BJ (cell line): ENCODE results near the gene PRPF40A. TPM values are rescaled to one million over a fixed set of nuclear protein-coding genes. Genes with fewer than 3 reads are reported as not detected.

Experiments
- CTCF ChIA-PET: fragments of 350-600 bp; formaldehyde crosslinking; extraction: SDS; loops from one replicate; lab custom pipeline; 2021; ENCODE audit warnings: antibody characterized with exemption, inconsistent platforms; lab: Yijun Ruan, JAX
- POLR2A ChIA-PET: fragments of 300-600 bp; sonication (Branson Sonifier 250); formaldehyde crosslinking; extraction: SDS; loops from one replicate; lab custom pipeline; 2021; ENCODE audit warnings: antibody characterized with exemption; lab: Charles Lee
- DNase-seq: peaks from one replicate; pipeline ENCODE4 v3.0.0-alpha.2; 2011; ENCODE audit warnings: low read depth
- H3K27me3 ChIP-seq: 2 replicates; pipeline ENCODE4 v1.6.0; 2011; ENCODE audit warnings: low read length; ENCODE audit not compliant: control insufficient read depth, insufficient read depth
- H3K36me3 ChIP-seq: 2 replicates; pipeline ENCODE4 v1.5.1; 2011; ENCODE audit warnings: low read length; ENCODE audit not compliant: control insufficient read depth, insufficient read depth
- H3K4me3 ChIP-seq: 2 replicates; pipeline ENCODE4 v1.5.1; 2011; ENCODE audit warnings: low read depth, mild to moderate bottlenecking, control low read depth, low read length
- CTCF ChIP-seq: IDR thresholded peaks from 2 replicates; pipeline ENCODE4 v1.5.1; 2011; ENCODE audit warnings: low read depth, mild to moderate bottlenecking, control low read depth, inconsistent platforms, low read length, moderate library complexity; ENCODE audit not compliant: insufficient read depth
- polyA plus RNA-seq: library from polyadenylated mRNA; depleted of rRNA; stranded (reverse); fragments of >200 nt; gene quantifications from 2 replicates; pipeline ENCODE4 v1.2.3, GENCODE V29; 2011

PRPF40A gene
- polyA plus RNA-seq, 1 experiment = 135 TPM

- POLR2A ChIA-PET = interaction anchor here (0.6 kb wide), 1 partner anchor 106 kb away, joined by 8 read pairs; the partner anchor contains the start of gene PRPF40A
- no peak overlapping the region for H3K4me3 ChIP-seq
- no peak for TF ChIP-seq CTCF
- no peaks in the 10 kb centered on the region for H3K27me3 ChIP-seq
- DNase-seq = no peak
- no peaks in the 10 kb centered on the region for H3K36me3 ChIP-seq
- CTCF ChIA-PET = interaction anchor here (0.6 to 1.3 kb wide), 3 partner anchors 13 to 16 kb away, joined by 3 read pairs; no protein-coding TSS in a partner anchor
These were observed 105.6 kb downstream of the PRPF40A start for GRCh38 chr2:152611458-152612231.

GRCh38 chr2:152609699-152610098 is 107.6 kb downstream of the PRPF40A start:
- Histone ChIP-seq H3K36me3 (no peaks in the 10 kb centered on the region), H3K4me3 (no peak overlapping the region), H3K27me3 (no peaks in the 10 kb centered on the region)
- no peak for DNase-seq
- TF ChIP-seq CTCF = no peak
- ChIA-PET POLR2A (no interaction called here), CTCF (no interaction called here)

- no peaks in the 10 kb centered on the region for H3K27me3 ChIP-seq
- H3K4me3 ChIP-seq = no peak overlapping the region
- TF ChIP-seq CTCF = no peak
- CTCF ChIA-PET = no interaction called here
- POLR2A ChIA-PET = no interaction called here
- no peak for DNase-seq
- H3K36me3 ChIP-seq = no peaks in the 10 kb centered on the region
These were observed 108.1 kb downstream of the PRPF40A start for GRCh38 chr2:152609154-152609553.

GRCh38 chr2:152607793-152608300 is 109.4 kb downstream of the PRPF40A start:
- TF ChIP-seq CTCF = no peak
- Histone ChIP-seq H3K4me3 (no peak overlapping the region), H3K36me3 (no peaks in the 10 kb centered on the region), H3K27me3 (no peaks in the 10 kb centered on the region)
- DNase-seq = no peak
- ChIA-PET CTCF (no interaction called here), POLR2A (no interaction called here)

GRCh38 chr2:152606941-152607340 is 110.3 kb downstream of the PRPF40A start:
- no peak for TF ChIP-seq CTCF

More at GRCh38 chr2:152606941-152607340, 110.3 kb downstream of the PRPF40A start:
- no peak for DNase-seq
- POLR2A ChIA-PET = interaction anchor here (0.9 kb wide), 1 partner anchor 28 kb away, joined by 4 read pairs; no protein-coding TSS in a partner anchor
- Histone ChIP-seq H3K27me3 (no peaks in the 10 kb centered on the region), H3K36me3 (no peaks in the 10 kb centered on the region), H3K4me3 (no peak overlapping the region)
- CTCF ChIA-PET = interaction anchor here (0.9 to 1.4 kb wide), 2 partner anchors 21 to 29 kb away, joined by 4 read pairs; no protein-coding TSS in a partner anchor
